DOHH2 (cell line): ENCODE data around the gene RAF1.

ENCODE experiments used
- EZH2phosphoT487 ChIP-seq: fragments of 200-600 bp; sonication (generic); IDR thresholded peaks from 2 replicates; pipeline ENCODE4 v1.6.1; 2017; ENCODE audit warnings: borderline replicate concordance, mild to moderate bottlenecking, antibody characterized with exemption, low read length, moderate library complexity, mixed read lengths
- TF ChIP-seq, protein P1 (sequence below): fragments of 200-600 bp; sonication (generic); IDR thresholded peaks from one replicate; pipeline ENCODE4 v1.5.1; 2014; ENCODE audit warnings: antibody characterized with exemption, mild to moderate bottlenecking, low read depth, low read length; ENCODE audit not compliant: poor library complexity, severe bottlenecking

DNA sequence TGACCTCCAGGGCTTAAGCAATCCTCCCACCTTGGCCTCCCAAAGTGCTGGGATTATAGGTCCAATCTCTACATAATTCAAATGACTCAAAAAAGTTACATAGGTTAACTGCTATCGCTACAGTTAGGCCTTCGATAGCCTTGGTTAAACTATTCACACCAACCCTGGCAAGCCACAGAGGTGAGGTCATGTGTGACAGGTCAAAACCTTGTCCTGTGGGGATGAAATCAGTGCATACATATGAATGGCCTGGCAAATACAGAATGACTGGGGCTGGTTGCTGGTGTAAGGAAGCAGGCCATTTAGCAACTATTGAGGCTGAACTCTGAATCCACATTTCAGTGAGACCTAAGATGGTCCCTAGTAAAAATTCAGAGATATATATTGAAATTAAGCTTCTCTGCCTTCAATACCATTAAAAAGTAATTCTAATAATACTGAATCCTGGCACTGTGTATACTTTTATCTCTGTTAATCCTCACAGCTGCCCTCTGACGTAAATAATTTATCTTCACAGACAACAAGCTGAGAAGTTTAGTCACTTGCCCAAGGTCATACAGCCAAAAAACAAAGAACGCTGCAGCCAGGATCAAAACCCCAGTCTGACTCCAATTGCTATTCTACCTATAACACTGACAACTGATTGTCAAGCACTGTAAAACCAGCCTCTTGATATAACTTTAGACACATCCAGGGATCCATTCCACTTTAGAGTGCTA is 71.8 kb downstream of the RAF1 start:
- TF ChIP-seq, protein P1, sequence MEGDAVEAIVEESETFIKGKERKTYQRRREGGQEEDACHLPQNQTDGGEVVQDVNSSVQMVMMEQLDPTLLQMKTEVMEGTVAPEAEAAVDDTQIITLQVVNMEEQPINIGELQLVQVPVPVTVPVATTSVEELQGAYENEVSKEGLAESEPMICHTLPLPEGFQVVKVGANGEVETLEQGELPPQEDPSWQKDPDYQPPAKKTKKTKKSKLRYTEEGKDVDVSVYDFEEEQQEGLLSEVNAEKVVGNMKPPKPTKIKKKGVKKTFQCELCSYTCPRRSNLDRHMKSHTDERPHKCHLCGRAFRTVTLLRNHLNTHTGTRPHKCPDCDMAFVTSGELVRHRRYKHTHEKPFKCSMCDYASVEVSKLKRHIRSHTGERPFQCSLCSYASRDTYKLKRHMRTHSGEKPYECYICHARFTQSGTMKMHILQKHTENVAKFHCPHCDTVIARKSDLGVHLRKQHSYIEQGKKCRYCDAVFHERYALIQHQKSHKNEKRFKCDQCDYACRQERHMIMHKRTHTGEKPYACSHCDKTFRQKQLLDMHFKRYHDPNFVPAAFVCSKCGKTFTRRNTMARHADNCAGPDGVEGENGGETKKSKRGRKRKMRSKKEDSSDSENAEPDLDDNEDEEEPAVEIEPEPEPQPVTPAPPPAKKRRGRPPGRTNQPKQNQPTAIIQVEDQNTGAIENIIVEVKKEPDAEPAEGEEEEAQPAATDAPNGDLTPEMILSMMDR, result no peak
- TF ChIP-seq EZH2phosphoT487, result no peak
